Skin epidermis (tissue), 12 donors: ENCODE data around the gene KLHDC7B.

Experiments
- H3K27ac ChIP-seq, 21 experiments: fragments of 200-600 bp; sonication (generic) in 11 of 21; one replicate each; pipeline ENCODE4 v1.5.0; 2020; ENCODE audit warnings: mild to moderate bottlenecking in 3 of 21, inconsistent platforms in 2 of 21, moderate library complexity in 2 of 21
- H3K4me3 ChIP-seq, 7 experiments: fragments of 200-600 bp; sonication (generic) in 2 of 7; one replicate each; pipeline ENCODE4 v1.5.0; 2020; ENCODE audit warnings: inconsistent platforms in 2 of 7, mild to moderate bottlenecking in 2 of 7, moderate library complexity in 1 of 7

KLHDC7B gene

DNA sequence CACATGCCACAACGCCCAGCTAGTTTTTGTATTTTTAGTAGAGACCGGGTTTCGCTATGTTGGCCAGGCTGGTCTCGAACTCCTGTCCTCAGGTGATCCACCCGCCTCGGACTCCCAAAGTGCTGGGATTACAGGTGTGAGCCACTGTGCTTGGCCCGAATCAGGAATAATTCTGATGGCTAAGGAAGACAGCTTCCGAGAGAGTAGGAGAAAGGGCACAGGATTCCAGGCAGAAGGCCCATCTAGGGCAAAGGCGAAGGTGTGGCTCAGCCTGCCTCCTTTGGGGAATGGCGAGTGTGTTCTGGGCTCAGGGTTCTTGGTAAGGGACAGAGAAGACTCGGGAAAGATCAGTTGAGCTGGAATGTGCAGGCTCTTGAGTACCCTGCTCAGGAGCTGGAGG lies 18.6 kb downstream of the KLHDC7B start:
- Histone ChIP-seq H3K4me3 (peak overlapping the region in 1 of 7 experiments; percentile 64), H3K27ac (peak overlapping the region in 3 of 21 experiments; percentile 77 to 92 (median 92))

DNA sequence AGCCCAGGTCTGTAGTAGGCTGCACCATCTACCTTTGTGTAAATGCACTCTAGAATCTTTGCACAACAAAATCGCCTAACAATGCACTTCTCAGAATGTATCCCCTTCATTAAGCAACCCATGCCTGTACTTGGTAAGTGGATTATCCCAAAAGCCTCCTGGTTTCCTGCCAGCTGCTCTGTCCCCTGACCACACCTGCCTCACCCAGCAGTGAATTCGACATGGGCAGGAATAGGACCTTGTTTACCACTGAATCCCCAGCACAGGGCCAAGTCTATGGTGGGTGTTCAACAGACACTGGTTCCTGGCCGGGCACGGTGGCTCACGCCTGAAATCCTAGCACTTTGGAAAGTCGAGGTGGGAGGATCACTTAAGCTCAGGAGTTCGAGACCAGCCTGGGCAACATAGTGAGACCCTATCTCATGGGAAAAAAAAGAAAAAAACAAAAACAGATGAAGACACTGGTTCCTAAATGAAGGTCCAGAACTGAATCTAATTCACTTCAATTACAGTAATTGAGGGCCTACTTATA lies 22.1 kb downstream of the KLHDC7B start:
- no peak overlapping the region for H3K27ac ChIP-seq

DNA sequence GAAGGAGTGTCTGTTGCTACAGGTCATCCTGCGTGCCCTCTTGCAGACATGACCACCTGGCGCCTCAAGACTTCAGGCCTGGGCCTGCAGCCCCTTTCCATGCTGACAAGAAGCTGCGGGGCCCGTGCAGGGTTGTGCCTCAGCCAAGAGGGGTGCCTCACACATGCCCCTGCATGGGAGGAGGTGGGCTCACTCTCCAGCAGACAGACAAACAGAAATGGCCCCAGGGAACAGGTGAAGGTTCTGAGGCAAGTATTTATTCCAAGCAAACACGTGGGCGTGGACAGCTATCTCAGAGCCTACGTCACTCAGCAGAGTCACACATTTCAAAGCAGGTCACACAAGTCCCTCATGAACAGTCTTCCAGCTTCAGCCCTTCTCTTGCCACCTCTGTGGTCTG lies 22.9 kb downstream of the KLHDC7B start:
- peak overlapping the region in 2 of 21 experiments; percentile 1 to 50 for H3K27ac ChIP-seq
- H3K4me3 ChIP-seq = no peak overlapping the region

More for the DNA sequence above, 22.1 kb downstream of the KLHDC7B start:
- no peak overlapping the region for H3K4me3 ChIP-seq

DNA sequence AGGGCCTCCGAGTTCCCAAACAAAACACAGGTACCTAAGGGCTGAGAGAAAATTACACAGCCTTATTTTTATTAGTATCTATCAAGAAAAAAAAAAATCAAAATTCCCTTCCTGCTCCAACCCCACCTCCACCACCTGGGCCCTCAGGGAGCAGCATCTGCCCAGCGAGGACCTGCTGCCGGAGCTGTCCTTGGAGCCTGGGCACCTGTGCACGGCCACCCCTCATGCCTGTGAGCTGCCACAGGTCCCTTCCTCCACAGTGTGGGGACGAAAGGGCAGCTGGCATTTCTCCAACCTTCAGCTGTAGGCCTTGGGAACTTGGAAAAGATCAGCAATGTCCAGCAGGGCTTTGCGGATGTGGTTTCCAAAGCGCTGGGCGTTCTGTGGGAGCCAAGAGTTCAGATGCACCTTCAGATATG lies 23.4 kb downstream of the KLHDC7B start:
- Histone ChIP-seq H3K27ac (peak overlapping the region in 2 of 21 experiments; percentile 35 to 50), H3K4me3 (no peak overlapping the region)

DNA sequence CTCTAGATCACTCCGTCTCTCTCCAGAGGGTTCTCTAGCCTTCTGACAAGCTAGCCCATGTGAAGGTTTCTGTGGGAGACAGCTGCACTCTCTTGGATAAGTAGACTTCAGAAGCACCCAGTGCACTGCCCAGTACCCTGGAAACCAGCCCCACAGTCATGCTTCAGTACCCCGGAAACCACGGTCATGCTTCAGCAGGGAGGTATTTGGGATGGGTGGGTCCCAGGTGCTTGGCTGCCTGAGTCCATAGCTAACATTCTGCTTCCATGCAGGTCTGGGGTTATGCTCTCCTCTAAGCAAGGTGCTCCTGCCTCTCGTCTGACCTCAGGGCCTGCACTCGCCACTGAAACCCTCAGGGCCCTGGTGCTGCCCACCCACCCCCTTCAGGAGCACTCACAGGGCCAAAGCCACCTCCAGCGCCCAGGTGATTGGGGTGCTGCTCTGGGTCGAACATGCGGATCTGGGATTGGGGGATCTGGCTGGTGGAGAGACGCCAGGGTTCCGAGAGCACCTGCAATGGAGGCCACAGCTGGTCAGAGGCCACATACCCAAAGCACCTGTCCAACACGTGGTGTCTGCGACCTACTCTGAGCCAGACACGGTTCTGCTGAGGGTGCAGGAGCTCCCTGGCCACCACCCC lies 24.3 kb downstream of the KLHDC7B start:
- Histone ChIP-seq H3K4me3 (no peak overlapping the region), H3K27ac (no peak overlapping the region)

DNA sequence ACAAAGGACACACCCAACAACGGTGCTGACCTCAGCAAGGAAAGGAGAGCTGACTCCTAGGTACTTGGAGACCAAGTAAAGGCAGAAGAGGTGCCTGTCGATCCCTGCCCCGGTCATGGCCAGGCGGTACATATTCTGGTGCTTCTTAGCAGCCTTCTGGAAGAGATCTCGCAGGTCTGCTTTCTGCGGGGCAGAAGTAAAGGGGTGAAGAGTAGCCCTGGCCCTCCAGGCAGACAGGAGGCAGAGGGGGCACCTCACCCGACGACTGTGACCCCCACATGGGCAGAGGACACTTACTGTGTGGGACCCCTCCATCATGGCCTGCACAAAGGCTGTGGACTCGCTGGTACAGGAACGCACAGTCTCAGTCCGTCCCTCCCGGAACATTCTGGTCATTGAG lies 25.2 kb downstream of the KLHDC7B start:
- Histone ChIP-seq H3K27ac (no peak overlapping the region), H3K4me3 (no peak overlapping the region)

DNA sequence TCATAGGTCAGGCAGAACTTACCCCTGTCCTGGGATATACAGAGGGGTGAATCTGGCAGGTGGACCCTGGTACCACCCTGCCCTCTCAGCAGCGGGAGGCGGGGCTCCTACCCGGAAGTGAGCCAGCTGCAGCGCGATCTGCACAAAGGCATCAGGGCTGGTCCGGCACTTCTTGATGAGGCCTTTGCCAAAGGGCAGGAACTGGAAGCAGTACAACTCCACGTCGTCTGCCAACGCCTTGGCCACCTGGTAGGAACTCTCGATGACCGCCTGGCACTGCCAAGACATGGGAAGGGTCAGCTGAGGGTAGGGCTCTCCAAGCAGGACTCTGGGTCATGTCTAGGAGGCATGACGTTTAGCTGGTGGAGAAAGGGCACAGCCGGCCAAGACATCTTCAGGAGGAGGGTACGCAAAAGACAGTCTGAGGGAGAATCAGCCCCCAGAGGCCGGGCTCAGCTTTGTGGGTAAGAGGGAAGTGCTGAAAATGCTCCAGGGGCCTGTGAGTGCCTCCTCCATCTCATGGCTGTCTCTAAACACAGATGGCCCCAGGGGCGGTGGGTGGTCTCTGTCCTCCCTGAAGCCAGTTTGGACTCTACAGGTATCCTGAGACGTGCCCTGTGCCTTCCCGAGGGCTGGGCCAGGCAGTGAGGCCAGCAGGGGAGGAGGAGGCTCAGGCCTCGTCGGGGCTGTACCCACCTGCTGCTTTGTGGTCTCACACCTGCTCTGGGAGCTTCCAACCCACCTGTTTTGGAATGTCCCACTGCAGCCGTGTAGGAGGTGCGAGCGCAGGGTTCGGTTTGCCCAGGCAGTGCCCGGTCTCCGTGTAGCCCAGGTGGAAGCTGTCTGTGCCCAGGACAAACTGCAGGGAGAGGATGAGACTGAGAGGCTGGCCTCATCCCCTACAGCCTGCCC lies 25.8 kb downstream of the KLHDC7B start:
- Histone ChIP-seq H3K4me3 (no peak overlapping the region), H3K27ac (no peak overlapping the region)

DNA sequence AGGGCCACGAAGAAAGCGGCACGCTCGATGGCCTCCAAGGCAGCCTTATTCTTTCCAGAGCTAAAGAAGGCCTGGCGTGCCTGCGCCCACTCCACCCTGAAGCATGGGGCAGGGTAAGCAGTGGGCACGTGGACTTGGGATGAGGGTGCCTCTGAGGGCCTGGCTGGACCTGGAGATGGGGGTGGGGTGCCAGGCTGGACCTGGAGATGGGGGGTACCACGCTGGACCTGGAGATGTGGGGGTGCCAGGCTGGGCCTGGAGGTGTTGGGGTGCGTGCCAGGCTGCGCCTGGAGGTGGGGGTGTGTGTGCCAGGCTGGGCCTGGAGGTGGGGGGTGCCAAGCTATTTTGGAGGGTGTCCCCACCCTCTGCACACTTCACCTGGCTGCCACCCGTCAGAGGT lies 27.3 kb downstream of the KLHDC7B start:
- Histone ChIP-seq H3K4me3 (no peak overlapping the region), H3K27ac (no peak overlapping the region)

DNA sequence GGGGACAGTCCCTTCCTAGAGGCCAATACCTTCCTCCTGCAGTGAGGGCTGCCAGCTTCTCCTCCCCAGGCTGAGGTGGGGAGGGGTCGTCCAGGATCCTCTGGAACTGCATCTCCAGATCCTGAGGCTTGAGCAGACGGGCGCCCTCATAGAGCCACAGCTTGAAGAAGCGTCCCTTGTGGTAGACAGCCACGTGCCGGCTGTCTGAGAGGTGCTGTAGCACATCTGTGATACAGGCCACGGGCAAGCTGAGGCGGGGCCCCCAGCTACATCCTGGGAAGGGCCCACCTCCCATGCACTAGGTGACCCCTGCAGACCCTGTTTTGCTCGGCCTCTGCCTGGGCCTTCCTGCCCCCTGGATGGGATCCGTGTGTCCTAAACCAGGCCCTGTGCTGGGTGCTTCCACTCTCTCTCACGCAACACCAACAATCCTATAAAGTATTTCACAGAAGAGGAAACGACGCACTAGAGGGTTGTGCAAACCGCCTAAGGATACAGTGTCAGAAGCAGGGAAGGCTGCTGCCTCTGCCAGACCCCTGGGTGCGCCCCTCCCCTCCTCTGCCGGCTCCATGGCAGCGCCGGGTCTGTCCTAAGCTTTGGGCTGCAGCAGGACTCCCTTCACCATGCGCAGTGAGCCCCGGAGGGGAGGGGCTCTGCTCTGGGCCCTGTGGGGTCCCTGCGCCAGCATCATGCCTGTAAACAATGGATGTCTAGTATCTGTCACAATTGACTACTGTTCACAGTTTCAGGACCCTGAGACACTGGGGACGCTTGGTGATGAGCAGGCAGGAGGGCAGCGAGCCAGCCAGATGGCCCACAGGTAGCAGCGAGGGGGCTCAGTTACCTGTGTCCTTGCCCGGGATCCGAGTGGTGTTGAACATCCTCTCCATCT lies 28.0 kb downstream of the KLHDC7B start:
- Histone ChIP-seq H3K27ac (no peak overlapping the region), H3K4me3 (no peak overlapping the region)

DNA sequence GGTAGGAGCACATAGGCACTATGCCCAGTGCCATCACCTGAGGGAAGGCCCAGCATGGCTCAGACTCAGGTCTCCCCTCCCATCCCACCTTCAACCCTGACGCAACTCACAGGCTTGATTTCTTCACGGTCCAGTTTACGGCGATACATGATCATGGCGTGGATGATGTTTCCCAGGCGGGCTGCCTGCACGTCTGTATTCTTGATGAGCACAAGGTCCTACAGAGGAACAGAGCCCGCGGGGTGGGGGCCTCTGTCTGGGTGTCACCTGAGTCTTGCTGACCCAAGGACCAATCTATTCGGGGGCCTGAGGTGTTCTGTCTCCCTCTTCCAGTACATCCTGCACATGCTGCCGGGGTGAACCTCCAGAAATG lies 28.7 kb downstream of the KLHDC7B start:
- no peak overlapping the region for H3K27ac ChIP-seq
- H3K4me3 ChIP-seq = no peak overlapping the region

DNA sequence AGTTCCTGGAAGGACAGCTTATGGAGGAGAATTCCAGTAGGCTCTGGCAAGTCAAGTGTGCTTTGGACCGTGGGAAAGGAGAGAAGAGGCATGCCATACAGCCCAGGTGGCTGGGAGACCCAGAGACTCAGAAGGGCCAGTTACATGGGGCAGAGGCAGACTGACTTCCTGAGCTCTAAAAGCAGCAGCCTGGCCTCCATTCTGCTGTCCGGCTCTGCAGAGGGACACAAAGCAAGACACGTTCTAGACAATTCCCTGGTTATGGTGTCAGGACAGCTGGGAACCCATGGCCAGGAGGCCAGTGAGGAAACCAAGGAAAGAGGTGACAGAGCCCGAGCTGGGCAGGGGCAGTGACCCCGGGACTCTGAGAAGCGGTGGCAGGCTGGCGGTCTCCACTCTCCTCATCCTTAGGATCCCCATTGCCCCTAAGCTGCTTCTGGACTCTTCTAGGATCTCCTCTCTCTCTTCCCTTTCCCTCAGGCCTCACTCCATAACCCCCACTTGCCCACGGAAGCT lies 29.8 kb downstream of the KLHDC7B start:
- H3K4me3 ChIP-seq = no peak overlapping the region

DNA sequence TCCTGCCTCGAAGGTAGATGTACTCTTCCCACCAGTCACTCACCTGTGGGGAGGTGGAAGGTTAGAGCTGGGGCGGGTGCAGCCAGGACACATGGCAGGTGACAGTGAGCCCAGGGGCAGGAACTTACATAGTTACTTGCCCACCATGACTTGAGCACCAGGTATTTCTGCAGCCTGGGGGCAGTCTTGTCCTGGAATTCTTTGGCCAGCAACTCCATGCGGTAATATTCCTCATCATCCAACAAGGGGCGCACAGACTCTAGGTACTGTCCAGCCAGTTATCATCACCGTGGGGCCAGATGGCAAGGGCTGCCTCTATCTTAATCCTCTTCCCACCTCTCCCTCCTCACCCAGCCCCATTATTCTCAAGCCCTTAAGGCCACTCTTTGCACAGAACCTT lies 30.4 kb downstream of the KLHDC7B start:
- Histone ChIP-seq H3K4me3 (no peak overlapping the region), H3K27ac (no peak overlapping the region)

More for the DNA sequence above, 29.8 kb downstream of the KLHDC7B start:
- H3K27ac ChIP-seq = no peak overlapping the region

DNA sequence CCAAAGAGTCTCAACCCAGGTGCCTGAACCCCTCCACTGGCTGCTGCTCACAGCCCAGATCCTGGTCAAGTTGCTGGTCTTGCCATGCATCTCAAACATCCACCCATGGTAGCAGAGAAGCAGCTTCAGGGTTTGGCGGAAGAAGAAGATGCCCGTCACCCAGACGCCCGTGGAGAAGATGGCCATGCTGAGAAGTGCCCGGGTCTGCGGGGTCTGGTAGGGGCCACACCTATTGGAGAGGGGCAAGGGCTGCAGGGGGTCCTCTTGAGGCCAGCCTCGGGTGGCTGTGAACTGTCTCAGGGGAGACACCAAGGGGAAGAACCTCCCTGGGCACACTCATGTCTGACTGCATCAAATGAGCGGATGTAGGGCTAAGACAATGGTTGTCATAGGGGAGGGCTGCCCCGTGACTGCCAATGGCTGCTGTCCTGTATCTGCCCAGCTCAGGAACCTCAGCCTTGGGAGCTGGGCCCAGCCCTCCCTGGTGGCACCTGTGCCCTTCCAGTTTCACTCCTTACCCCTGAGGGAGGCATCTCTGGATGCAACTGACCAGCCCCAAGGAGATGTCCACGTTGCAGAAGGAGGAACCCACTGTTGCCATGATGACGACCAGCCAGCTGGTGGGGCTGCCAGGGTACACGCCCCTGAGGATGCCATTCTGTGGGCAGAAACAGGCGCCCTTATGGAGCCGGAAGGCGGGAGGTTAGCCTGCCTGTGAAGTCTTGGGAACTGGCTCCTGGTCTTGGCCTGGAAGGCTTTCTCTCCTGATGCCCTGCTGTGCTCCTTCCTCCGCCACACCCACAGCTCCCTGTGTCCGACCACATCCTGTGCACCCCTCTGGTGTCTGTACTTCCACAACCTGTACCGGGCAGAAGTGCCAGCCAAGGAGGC lies 31.4 kb downstream of the KLHDC7B start:
- Histone ChIP-seq H3K4me3 (no peak overlapping the region), H3K27ac (no peak overlapping the region)

DNA sequence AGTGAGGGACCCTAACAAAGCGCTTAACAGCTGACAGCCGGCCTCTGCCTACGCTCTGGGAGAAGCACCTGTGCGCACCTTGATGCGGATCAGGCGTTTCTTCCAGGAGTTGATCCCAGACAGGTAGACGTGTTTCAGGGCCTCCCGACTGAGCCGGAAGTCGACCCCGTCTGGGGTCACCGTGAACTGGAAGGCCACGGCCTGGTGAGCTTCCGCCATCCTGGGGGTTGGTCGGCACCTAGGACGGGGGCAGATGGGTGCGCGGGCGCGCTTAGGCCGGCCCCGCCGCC lies 31.9 kb downstream of the KLHDC7B start:
- Histone ChIP-seq H3K4me3 (peak overlapping the region in 1 of 7 experiments; percentile 3), H3K27ac (no peak overlapping the region)

DNA sequence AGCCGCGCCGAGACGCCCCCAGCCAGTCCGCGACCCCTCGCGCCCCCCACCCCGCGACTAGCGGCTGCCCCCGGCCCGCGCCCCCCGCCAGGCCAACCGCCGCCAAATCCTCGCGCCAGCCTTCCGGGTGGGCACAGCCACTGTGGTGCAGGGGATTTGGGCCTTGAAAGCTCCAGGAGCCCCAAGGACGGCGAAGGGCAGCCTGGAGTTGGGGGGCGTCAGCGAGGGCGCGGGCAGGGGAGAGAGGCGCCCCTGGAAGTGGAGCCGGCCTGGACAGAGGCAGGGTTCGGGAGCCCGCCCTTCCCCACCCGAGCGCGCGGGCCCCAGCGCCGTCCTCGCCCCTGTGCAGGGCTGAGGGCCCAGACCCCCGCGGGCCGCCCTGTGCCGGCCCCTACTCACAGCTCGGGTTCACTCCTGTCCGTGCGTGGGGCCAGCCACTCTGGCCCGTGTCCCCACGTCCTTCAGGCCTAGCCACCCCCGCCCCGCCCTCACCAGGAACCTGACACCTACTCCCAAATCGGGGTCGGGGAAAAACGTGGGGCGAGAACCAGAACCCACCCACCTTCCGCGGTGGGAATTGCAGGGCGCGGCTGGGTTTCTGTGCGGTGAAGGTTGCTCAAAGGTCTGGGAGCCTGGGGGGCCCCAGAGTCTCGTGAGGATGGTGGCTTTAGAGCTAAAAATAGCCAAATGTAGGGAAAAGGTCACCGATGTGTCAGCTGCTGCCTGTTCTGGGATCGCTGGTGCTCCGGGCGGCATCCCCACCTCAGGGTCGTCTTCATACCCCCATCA lies 32.5 kb downstream of the KLHDC7B start, which contains the start of gene CPT1B:
Gene CPT1B (minus strand): TSS at position 441 of the 789 bp plus-strand sequence. CDS start 512 bp downstream, outside the sequence.
- Histone ChIP-seq H3K27ac (peak within 1 kb of the TSS in 4 of 21 experiments; percentile 3 to 29 (median 16)), H3K4me3 (peak within 1 kb of the TSS in 1 of 7 experiments; percentile 3)

DNA sequence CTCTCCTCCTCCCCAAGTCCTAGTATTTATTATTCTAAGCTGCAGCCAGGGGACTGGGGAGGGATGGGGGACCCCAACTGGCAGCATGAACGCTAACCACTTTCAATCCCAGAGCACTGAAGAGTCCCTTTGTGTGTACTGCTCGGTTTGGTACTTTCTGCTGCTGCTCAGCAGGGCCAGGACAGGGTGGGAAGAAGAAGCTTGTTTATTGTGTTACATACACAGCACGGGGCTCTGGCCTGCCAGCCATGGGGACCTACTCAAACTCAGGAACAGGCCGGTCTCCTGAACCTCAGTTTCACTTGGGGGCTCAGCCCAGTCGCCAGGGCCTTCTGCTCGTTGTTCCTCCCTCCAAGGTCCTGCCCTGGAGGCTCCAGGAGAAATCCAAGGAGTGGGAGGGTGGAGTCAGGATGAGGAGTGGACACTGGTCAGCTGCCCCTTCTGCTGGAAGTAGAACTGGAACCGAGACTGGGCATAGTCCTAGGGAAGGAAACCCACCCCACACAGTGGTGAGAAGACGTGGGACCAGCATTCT lies 33.1 kb downstream of the KLHDC7B start:
- Histone ChIP-seq H3K27ac (no peak overlapping the region), H3K4me3 (no peak overlapping the region)

DNA sequence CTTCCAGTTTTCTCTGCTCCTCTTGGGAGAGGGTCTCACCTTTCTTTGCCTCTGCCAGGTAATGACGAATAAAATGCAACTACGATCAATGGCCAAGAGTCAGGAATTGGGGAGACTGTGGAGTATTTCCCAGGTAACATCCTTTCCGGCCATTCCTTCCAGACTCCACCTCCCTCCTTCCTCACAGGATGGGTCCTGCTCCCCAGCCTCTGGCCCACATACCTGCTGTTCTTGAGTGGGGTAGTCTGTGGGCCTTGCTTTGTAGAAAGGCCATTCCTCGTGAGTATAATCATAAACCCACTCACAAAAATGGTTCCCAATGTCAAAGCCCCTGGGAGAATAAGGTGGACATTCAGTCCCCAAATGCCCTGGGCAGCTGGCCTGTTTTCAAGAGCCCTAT lies 34.1 kb downstream of the KLHDC7B start:
- Histone ChIP-seq H3K27ac (no peak overlapping the region), H3K4me3 (no peak overlapping the region)
